Right forelimb (tissue), 1 donor: ENCODE data around the gene DAB2IP.

Source experiments
- DNase-seq: peaks from one replicate; pipeline ENCODE4 v3.0.0-alpha.2; 2018

The DAB2IP gene

DNA sequence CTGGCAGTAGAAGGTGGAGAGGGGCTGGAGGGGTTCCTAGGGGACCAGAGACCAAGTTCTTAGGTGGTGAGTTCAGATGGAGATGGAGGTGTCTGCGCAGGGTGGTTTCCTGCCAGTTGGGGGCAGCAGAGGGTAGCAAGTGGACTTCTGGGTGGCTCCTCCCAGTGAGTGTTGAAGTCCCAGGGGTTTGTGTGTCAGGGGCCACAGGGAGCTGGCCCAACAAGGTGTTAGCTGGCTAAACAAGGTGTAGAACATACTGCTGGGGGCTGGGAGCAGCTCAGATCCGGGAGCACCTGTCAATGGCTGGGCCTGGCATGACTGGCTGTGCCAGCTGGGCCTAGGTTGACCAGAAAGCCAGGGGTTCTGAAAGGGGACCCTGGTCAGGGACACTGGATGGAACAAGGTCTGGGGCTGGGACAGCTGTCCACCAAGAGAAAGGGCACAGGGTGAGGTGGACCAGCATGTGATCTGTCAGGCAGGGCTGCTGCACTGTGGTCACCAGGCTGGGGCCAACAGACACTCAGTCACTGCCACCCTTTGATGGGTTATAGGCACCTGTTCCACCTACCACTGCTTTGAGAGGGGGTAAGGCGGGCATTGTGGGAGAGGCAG, 35.6 kb downstream of the DAB2IP start:
- peak; percentile 77 for DNase-seq

DNA sequence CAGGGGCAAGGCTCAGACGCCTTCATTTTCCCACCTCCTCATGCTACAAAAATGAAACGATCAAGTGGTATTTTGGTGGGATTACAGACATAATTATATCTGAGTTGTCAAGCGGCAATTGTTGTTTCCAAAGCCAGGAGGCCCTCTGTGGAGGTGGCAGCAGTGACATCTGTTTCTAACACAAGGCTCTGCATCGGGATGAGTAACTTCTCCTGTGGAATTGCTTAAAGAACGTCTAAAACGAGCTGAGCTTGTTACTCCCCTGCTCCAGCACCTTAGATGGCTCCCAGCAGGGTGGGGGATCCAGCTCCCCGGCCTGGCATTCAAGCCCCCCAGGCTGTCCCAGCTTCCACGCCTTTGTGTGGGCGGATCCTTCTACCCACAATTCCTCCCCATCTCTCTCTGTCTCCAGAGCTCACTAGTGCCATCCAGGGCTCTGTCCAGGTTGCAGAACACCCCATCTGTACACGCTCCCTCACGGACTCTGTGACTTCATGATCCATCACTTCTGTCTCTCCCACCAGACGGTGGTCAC, 36.8 kb downstream of the DAB2IP start:
- no peak for DNase-seq

DNA sequence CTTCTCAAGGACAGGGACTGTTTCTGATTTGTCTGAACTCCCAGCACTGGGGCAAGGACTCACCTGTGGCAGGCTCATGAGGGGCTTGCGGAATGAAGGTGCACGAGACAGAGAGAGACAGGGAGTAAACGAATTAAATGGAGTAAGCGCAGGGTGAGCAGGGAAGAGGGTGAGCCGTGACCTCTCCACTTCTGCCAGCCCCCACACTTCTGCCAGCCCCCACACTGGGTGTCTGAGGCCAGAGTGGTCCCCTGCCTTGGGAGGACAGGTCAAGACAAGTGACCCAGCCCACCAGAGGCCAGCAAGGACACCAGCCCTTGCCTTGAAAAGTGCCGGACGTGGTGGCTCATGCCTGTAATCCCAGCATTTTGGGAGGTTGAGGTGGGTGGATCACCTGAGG, 37.2 kb downstream of the DAB2IP start:
- DNase-seq: no peak

DNA sequence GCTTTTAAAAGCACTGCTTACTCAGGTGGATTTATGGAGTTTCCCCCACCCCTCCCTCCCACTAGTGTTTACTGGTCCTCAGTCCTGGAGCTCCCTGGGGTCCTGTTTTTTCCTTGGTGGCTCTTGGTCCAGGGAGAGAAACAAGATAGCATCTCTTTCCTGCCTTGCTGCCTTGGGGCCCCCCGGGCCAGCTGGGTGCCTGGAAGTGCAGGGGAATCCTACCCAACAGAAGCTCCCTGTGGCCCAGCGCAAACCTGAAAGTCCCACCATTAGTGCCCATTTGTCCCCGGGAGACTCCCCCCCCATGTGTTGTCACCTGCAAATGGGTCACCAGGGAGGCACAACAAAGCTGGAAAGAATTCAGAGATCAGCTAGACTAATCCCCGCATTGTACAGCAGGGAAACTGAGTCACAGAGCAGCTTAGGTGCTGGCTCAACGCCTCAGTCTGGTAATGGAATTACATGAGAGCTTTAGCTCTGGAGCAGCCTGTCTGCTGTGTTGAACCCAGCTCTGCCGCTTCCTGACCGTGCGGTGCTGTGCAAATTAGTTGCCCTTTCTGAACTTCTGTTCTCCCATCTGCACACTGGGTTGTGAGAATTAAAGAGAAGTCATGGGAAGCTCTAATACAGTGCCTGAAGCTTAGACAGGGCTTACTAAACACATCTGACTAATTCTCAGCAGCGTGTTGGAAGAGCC, 38.2 kb downstream of the DAB2IP start:
- DNase-seq: no peak

DNA sequence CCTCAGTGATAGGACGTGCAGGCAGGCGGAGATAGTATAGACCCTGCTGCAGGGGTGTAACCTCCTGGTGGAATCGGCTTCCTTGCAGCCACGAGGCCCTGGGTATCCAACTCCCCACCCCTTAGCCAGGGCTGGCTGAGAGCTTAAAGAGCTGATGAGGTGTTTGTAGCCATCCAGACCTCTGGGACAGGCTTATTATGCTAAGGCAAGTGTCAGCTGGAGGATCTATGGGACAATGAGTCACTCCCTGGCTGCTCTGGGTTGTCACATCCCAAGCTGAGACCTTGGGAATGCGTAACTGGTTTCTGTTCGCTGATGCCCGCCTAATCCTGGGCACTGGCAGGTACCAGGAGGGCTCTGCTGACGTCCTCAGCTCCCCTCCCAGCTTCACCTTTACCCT, 38.9 kb downstream of the DAB2IP start:
- no peak for DNase-seq

DNA sequence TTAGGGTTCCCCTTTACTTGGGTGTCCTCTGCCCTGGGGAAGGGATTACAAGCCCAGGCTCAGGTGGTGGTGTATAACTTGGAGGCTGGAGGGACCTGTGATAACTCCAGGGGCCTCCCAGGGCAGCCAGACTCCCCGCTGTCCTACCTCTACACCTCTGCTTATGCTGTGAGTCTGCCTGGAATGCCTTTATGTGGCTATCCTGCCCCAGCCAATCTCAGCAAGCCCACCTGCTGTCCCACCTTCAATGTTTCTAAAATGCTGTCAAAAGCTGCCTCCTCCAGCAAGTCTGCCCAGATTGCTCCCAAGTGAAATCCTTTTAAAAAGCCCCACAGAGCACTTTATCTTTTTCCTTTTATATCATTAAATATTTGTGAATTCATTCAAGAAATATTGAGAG, 39.3 kb downstream of the DAB2IP start:
- no peak for DNase-seq

DNA sequence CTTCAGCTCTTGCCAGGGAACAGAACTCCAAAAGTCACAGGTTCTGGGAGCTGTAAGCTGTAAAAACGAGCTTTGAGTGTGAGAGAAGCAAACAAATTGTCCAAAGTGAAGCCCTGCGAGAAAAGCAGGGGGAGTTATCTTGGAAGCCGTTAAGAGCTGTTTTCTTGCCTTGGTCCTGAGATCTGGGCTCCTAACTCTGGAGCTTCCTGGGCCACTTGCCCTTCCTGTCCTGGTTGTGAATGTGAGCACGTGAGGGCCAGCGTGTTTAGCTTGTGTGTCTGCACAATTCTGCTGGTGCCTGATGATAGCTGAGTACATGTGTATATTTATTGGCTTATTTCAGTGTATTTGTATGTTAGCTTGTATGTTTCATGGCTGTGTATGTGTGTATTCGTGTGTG, 40.5 kb downstream of the DAB2IP start:
- DNase-seq: no peak

DNA sequence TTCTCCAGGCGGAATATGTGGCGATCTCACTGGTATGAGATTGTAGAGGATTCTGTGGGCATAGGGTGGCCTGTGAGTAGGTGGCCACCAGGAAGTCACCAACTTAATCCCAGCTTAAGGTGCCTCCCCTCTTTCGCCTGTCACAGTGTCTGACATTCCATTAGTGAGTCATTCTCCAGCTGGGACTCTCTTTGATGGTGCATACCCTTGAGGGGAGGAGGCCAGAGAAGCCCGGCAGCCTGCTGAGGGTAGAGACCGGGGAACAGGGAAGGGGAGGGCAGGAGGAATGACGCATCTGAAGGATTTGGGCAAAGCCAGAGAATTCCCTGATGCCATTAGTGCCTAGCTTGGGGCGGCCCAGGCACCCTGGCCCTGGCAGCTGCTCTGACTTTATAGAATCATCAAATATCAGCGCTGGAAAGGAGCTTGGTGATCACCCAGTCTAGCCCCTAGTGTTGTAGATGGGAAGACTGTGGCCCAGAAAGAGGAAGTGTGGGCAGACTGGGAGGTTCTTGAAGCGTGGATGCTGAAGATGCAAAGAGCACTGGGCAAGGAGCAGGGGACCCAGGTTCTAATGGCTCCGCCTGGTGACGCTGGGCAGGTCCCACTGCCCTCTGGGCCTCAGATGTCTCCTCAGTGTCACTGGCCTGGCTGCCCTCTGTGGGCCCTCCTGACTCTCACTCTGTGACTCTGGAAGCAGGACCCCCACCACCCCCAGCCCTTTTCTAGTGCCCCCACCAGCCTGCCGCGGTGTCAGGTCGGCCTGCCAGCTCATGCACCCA, 41.4 kb downstream of the DAB2IP start:
- DNase-seq: no peak

DNA sequence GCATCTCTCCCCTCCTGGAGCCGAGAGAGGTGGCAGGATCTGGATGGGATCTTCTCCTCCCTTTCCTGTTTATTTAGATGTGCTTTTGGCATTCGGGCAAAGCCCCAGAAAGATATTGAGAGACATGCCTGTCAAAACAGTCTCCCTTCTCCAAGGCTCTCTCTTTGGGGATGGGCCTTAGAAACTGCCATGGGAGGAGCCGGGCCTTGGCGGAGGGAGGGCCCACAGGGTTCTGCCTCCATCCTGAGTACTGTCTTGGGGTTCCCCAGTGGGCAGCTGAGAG, 41.9 kb downstream of the DAB2IP start:
- DNase-seq: no peak

DNA sequence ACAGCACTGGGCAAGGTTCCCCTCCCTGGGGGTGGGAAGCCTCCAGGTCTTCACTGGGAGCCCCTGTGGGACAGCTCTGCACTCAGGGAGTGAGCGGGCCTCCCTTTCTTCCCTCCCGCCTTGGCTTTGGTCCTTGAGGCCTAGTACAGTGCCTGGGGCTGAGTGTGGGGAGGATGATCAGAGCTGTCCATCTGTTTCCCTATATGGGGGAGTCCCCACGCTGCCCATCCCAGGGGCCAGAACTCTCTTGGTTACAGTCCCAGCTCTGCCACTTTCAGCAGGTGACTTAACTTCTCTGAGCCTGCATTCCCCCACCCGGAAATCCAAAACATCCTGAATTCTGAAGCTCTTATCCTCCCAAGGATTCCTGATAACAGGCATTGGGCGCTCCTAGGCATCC, 42.6 kb downstream of the DAB2IP start:
- no peak for DNase-seq

DNA sequence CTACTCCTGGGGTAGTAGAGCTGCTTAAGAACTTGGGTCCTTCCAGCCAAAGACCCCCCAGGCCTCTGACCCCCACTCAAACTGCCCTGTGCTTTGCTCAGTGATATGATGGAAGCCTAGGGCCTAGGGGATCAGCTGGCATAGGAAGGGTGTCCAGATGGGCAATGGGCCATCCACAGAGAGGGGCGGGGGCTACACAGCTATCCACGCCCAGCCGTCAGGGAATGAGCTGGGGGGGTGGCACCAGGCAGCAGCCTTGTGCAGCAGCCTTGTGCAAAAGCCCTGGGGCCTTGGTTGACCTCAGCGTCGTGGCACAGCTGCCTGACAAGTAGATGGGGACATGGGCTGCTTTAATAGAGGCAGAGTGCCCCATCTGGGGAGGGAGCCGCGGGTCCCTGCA, 43.2 kb downstream of the DAB2IP start:
- no peak for DNase-seq

DNA sequence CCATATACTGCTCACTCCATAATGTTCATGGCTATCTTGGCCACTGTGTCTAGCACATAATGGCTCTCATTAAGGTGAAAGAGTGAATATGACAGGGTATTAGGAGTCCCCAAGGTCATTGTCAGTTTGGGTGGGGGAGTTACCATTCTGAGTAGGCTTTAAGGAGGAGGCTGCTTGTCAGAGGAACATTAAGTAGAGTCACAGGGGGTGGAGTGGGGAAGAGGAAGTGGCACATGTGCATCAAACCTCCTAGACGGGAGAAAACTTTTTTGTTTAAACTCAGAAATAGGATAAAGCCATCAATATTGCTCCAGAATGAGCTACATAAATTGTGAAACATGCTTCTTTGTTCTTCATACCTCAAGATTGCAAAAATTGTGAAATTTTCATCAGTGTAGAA, 45.5 kb downstream of the DAB2IP start:
- DNase-seq: no peak

DNA sequence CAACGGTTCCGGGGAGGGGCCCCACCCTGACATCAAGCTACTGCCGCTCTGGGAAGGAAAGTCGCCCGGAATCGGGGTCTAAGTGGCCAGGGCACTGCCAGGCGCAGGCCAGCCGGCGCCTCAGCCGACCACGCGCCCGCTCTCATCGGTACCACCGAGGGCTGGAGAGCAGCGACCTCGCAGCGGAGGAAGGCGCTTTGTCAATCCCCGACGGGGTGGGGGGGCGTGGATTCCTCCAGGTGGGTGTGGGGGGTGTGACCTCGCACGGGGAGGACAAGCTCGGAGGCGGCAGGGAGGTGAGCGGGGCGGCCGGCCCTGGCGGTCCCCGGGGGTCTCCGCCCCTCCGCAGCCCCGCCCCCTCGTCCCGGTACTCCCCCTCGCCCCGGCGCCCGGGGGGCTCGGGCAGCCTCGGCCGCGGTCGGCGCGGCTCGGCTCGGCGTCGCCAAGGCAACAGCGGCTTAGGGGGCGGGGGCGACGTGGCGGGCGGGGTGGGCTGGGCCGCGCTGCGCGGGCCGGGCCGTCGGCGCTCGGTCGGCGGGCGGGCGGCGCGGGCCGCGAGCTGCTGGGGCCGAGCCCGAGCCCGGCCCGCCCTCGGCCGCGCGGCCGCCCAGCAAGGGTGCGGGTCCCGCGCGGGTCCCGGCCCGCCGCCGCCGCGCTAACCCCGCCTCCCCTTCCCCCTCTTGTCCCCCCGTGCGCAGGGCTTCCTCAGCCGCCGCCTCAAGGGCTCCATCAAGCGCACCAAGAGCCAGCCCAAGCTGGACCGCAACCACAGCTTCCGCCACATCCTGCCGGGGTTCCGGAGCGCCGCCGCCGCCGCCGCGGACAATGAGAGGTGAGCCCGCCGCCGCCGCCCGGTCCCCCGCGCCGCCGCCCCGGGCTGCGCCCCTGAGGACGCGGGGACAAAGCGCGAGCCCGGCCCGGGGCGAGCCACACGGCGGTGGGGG, 47.5 kb downstream of the DAB2IP start:
- peak; percentile 78 for DNase-seq

DNA sequence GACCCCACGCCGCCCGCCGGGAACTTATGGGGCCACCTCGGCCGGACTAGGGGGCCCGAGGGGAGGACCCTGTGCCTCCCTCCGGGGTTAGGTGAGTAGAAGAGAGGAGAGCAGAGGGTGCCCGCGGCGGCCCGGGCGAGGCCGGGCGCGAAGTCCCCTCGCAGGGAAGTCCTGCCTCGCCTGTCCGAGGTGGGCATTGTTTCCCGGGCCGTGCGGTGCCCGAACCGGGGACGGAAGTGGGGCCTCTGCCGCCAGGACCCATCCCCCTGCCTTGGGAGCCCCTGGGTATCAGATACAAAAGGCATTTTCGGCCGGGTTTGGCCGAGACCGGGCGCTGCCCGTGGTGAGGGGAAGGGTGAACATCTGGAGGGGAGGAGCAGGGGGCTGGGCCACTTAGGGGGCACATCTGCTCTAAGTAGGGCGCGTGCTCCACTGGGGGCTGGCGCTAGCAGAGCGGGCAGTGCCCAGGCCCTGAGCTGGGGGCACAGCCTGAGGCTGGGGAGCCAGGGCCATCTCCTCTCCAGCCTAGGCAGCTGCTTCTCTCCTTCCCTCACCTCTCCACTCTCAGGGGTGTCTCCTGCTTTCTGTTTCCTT, 48.2 kb downstream of the DAB2IP start:
- DNase-seq: peak; percentile 52

DNA sequence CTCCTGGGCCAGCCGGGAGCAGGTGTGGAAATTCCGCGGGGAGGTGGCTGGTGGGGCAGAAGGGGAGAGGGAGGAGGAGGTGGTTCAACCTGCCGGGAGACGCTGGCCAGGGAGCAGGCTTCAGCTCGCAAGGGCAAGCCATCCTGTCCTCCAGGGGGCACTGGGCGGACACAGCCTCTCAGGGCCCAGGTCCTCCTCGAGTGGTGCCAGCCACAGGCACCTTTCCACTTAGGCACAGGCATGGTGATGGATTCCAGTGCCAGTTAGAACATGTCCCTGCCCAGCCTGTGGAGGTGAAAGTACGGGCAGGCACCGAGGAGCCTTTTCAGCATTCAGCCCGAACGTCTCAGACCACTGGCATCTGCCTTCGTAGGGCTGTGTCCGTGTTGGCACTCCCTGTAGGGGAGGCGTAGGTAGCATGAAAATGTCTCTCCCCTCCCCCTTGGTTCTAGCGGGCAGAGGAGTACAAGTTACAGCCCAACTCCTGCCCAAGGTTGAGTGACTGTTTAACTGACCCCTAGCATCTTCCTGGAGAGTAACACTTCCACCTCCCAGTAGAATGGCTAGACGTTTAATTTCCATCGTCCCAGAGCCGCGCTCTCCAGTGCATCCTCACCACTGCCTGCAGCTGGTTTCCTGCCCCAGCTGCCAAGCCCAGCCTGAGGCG, 48.9 kb downstream of the DAB2IP start:
- peak; percentile 54 for DNase-seq

DNA sequence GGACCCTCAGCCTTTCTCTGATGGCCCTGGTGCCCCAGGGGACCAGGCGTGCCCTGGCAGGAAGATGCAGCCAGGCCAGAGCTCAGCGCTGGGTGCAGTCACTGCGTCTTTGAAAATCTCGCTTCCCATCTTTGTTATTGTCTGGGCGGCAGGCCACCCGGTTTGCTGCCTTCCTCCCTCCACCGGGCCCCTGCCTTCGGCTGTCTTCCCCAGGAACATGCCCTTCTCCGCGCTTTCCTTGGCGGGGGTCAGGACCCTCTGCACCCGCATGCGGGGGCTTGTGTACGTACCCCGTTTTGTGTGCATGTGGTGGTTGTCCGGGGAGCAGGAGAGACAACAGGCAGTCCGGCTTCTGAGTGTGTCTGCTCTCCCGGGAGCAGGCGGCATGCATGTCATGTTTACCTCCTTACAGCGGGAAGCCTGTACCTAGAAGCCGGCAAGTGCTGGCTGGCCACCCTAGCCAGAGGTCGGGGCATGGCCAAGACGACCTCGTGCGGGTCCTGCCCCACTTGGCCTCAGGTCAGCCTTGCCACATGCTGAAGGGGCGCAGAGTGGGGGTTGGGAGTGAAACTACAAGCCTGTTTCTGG, 49.5 kb downstream of the DAB2IP start:
- no peak for DNase-seq

DNA sequence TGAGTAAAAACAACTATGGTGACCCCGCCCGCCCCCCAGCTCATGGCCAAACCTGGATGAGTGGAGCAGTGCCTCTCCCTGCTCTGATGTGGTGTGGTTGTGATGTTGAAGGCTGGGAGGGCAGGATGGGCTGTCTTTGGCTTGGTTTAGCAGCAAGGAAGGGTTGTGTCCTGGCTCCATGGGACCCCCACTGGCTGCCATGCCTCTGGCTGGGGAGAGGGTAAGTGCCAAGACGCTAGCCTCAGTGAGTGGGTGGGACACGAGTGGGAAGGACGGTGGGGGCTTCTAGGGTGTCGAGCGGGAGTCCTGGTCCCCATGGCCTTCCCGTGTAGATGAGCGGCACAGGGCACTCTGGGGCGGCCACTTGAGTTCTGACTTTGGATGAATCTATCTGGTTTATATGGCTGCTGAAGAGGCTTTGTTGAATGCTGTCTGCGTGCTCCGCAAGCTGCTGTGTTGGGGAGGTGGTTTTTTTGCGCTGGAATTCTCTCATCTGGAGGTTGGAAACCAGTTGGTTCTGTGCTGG, 50.4 kb downstream of the DAB2IP start:
- no peak for DNase-seq

DNA sequence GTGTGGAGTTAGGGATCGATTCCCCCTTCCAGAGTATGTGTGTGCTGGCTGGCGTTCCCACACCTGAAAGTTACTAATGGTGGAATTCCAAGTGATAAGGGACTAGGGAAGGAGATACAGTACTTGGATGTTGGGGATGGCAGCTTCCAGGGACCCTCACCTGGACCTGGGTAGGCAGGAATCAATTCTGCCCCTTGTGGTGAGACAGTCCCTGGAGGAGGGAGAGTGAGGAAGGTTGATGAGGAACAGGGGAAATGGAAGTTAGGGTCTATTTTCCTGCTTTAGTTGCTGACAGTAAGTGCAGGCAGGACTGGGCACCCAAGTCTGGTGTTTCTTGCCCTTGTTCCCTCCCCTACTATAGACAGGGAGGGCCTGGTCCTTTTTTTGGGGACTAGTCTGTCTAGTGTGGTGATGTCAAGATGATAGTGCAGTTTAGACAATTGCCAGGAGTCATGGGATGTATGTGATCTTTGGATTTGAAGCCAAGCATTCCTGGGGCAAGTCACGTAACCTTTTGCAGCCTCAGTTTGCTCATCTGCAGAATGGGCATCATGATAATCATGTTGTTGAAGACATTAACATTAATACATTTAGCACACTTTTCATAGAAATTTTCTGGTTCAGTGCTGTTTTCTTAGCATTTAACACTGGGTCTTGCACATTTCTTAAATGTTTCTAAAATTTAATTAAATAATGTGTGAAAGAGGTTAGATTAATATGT, 51.7 kb downstream of the DAB2IP start:
- DNase-seq: no peak

DNA sequence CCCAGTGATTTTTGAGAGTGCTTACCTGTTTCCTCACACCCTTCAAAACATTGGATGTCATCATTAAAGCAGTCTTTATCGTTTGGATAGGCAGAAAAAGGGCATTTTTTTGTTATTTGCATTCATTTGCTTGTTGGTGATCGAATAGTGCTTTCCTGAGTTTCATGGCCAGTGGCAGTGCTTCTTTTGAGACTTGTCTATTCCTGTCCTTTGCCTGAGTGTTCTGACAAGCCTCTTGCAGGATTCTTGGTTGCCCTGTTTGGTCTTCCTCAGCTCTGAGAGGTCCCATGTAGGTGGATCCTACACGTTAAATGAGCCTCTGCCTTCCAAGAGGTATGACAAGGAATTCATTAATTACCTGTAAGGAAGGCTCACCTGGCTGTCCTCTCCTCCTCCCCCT, 52.8 kb downstream of the DAB2IP start:
- no peak for DNase-seq

DNA sequence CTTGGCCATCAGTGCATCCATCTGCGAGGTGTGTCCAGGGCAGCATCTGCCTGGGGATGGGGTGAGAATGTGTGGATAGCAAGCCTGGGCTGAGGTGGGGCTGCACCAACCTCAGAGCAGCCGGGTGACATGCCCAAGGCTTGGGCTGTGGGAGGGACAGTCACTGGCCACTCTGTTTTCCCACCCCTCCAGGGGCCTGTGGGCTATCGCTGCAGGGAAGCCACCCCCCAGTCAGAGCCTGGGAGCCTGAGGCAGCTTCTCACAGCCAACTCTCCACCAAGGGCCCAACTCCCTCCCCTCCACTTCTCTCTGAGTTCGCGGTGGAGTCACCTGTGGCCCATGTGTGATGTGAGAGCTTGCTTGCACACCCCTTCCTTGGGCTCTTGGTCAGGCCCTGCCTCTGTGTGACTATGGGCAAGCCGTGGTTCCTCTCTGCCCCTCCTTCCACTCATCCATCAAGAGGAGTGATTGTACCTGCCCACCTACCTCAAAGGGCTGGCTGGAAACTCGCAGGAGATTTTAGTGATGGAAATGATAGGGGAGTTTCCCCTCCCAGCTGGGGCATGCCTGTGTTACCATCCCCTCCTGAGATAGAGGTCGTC, 54.8 kb downstream of the DAB2IP start:
- DNase-seq: no peak
